ACHN (cell line): ENCODE measurements around the gene MYEF2.

Experiments used
- DNase-seq: peaks from one replicate; pipeline ENCODE4 v3.0.0-alpha.2; 2015
- in situ Hi-C: cut with HindIII; loops from 2 replicates; pipeline ENCODE4 v1.10.0; 2017; ENCODE audit warnings: low sequenced_read_pairs, low pct_ligation_motif_present, low pct_unique_long_range_greater_than_20kb

The MYEF2 gene, protein sequence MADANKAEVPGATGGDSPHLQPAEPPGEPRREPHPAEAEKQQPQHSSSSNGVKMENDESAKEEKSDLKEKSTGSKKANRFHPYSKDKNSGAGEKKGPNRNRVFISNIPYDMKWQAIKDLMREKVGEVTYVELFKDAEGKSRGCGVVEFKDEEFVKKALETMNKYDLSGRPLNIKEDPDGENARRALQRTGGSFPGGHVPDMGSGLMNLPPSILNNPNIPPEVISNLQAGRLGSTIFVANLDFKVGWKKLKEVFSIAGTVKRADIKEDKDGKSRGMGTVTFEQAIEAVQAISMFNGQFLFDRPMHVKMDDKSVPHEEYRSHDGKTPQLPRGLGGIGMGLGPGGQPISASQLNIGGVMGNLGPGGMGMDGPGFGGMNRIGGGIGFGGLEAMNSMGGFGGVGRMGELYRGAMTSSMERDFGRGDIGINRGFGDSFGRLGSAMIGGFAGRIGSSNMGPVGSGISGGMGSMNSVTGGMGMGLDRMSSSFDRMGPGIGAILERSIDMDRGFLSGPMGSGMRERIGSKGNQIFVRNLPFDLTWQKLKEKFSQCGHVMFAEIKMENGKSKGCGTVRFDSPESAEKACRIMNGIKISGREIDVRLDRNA

DNA sequence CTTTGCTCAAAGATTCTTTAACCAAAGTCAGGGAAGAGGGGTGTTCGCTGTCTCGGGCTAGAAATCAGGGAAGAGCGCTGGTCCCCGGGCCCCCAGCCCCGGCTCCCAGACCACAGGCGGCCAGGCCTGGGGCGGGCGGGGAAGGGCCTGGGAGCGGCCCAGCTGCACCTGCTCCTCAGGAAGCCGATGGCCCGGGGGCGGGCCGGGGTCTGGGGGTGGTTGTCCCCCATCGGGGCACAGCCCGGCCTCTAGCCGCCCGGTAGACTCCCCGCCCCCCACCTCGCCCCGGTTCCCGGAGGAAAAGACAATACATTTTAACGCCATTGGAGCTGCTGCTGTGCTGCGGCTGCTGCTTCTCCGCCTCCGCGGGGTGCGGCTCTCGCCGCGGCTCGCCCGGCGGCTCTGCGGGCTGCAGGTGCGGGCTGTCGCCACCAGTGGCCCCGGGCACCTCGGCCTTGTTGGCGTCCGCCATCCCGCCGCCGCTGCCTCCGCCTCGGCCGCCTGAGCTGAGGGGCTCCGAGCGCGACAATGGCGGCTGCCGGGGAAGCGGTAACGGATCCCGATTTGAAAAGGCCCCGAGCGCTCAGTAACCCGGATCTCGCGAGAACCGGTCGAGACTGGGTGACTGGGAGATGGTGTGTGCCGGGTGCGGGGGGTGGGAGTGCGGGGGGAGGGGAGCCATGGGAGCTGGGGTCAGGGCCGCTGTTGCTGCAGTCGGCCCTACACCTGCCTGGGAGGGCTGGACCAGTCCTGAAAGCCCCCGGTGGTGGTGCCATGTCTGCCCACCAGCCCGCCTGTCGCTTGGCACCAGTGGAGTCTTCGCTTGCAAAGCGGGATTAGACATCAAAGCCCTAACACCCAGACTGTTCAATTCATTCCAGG lies at the start of gene MYEF2:
Gene MYEF2 (minus strand): TSS at position 530 of the 882 bp plus-strand sequence. CDS start 58 bp downstream, at position 472.
- in situ Hi-C loops: no loop called here
- peak; percentile 84 for DNase-seq

DNA sequence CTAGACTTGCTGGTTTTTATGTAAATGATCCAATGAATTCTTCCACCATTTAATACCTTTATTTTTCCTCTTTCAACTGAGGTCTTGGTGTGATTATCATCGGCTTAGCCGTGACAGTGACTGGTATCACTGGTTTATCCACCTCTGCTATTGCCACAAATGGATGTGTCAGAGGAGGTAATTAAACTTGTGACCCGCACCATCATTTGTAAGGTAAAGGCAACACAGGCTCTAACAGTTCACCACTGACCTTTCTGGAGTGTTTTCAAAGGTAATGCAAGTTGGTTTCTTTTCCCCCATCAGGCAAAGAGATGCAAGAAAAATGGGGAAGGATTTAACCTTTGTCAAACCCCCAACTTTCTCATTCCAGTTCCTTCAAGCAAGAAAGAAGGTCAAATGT lies 47.7 kb upstream of the MYEF2 start:
- DNase-seq: no peak
- in situ Hi-C loops: loop anchor here (25.0 kb wide), 1 partner anchor 113 kb away; the partner anchor contains the start of gene SLC24A5

DNA sequence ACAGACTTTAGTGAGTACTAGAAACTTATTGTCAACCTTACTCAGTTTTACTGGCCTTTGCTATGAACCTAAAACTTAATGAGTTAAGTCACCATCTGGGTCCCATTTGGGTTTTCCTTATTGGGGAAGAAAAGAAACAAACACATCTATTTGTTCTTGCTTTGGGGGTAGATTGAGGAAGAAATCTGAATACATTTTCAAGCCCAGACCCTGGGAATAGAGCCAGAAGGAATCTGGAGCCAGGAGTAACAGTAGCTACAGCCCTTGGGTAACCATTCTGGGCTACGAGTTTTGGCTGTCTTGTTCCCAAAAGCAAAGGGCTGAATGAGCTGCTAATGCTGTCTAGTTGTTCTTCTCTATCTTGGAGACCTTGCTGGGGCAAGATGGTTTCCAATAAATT lies 44.5 kb upstream of the MYEF2 start:
- DNase-seq: no peak
- in situ Hi-C loops: no loop called here

DNA sequence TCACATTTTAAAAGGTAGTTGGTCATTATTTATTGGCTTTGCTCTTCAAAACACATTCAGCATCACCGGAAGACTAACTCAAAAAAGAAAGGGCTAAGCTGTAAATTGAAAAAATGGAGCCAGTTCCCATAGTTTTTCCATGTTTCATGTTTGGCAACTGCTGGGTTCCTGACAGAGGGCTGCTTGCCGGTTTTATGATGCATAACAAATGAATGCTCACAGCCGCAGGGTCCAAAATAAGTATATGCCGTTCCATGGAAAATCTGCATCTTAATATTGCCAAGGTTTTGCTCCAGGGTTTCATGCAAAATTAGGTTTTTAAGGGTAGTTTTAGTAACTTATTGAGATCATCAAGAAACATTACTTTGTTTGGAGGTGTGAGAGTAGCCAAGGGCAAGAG lies 43.8 kb upstream of the MYEF2 start:
- in situ Hi-C loops: no loop called here
- DNase-seq: no peak

DNA sequence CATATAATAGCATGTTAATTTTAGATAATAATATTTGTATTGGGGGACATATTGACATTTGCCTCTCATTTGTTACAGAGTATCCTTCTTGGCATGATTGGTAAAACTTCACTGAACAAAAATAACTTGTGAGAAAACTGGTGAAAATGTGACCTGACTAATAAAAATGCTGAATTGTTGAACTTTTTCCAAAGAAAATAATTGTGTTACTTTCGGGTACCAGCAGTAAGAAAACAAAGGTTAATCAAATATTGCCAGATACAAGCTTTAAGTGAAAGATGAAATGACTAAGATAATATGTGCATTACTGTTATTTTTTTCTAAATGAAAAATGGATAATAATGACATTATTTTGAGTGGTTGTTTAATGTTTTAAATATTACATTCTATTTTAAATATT lies 43.2 kb upstream of the MYEF2 start:
- no peak for DNase-seq
- in situ Hi-C loops: no loop called here

DNA sequence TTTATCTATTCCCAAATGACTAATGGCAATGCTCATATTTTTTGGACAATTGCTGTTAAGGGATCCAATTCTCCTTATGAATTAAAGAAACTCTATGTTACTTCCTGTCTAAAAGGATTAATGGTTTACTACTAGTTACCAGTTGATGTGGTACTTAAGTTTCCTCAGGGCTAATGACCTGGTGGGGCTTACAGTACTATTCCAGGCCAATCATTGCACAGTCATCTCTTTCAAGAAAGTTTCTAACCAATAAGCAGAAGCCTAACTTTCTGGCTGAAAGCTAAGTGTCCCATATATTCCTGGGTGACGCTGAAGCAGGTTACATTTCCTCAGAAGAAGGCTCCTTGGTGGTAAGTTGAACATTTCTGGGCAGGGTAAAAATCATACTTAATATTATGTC lies 27.9 kb upstream of the MYEF2 start, which contains the start of gene SLC12A1:
Gene SLC12A1 (plus strand): TSS at position 322 of the 400 bp plus-strand sequence. CDS start 1,418 bp downstream, outside the sequence.
- in situ Hi-C loops: no loop called here
- no peak for DNase-seq

DNA sequence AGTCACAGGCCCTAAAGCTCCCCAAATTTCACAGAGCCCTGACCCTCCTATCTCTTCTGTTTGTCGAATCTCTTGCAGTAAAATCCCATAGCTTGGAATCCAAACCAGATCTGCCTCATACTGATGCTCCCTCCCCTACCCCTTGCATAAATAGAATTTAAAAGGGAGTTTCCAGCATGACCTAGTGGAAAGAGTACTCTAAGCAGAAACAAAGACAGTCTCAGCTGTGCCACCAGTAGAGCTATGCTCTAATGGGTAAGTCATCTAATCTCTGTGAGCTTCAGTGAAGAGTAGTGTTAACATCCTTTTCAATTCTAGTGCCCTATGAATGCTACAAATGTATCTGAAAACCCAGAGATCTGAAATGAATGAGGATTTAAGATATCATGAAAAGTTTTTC lies 24.0 kb upstream of the MYEF2 start:
- in situ Hi-C loops: no loop called here

DNA sequence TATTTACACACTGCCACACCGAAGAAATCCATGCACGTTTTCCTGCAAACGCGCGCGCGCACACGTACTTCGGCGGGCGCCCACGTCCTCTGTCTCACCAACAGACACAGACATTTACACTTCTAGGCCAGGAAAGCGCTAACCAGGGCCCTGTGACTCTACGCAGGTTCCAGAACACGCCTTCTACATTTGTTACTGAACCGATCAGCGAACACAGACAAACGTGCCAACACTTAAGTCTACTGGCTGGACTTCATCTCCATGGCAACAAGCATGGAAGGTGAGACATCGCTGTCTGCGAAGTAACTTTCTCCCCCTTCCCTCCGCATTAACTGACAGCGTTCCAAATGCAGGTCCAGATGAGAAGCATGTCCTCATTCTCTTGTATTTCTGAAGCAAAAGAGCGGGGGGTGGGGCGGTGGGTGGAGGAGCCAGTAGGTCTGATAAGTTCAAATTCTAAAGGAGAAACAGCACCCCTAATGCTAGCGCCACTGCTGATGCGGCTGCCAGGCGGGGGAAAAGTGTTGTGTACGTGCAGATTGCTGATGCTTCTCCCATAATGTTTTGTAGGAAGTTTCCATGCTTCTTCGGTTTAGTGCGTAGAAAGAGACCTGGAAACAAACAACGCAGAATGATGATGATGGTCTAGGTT lies 13.6 kb upstream of the MYEF2 start, which contains the start of gene CTXN2:
Gene CTXN2 (plus strand): TSS at position 92 of the 652 bp plus-strand sequence. CDS start 9,636 bp downstream, outside the sequence.
- no peak for DNase-seq
- in situ Hi-C loops: no loop called here

More for the DNA sequence above, 24.0 kb upstream of the MYEF2 start:
- no peak for DNase-seq

DNA sequence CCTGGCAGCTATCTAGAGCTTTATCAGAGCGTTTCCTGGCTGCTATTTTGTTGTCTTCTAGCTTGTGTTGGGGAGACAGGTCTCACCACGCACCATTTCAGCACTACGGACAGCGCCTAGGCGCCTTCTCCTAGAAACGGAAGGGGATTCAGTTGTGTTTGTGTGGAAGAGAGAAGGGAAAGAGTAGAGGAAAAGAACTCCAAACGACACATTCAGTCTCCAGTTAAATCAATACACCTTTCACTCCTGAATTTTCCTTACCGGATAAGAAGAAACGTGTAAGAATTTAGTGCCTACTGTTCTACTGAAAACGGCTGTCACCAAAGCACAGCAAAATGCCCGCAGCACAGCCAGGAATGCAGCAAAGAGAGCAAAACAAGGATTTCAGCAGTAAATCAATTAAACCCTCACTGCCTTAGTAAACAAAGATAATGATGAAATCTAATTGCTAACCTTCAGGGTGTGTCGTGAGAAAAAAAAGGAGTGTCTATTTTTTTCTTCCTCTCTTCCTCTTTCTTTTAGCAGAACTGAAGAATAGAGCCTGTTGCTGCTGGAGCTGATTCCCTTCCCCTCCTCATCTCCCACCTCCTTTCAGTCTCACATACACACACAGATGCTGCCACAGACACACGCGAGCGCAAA lies 13.0 kb upstream of the MYEF2 start:
- in situ Hi-C loops: no loop called here
- peak; percentile 66 for DNase-seq

DNA sequence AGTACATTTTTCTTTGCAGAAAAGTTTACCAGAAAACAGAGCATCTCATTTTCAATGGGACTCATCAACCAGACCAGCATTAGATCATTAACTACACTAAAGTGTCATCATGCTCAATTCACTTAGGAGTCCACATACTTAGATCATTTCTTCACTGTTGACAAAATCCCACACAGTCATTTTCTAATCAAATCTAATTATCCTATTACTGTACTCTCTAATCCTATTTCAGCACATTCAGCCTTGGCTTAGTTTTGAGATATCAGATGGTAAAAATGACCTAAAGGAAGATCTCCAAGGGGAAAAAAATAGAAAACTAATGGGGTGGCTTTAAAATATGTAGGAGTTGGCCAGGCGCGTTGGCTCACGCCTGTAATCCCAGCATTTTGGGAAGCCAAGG lies 8.2 kb upstream of the MYEF2 start:
- in situ Hi-C loops: no loop called here
- no peak for DNase-seq

DNA sequence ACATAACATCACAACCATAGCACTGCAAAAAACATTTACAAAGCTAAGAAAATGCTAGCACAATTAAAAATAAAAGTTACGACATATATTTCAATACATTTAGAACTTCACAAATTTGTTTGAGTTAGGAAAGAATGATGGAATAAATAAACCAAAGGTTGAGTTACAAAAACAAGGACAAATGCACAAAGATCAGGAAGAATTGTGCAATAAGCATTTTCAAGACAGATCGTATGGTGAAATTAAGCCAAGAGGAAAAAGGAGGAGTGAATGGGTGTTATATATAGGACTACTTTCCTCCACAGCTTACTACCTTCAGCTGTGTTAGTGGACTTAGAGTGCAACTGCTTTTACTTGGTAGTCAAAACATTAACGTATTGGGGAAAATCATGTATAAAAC lies 7.4 kb upstream of the MYEF2 start:
- no peak for DNase-seq
- in situ Hi-C loops: no loop called here

DNA sequence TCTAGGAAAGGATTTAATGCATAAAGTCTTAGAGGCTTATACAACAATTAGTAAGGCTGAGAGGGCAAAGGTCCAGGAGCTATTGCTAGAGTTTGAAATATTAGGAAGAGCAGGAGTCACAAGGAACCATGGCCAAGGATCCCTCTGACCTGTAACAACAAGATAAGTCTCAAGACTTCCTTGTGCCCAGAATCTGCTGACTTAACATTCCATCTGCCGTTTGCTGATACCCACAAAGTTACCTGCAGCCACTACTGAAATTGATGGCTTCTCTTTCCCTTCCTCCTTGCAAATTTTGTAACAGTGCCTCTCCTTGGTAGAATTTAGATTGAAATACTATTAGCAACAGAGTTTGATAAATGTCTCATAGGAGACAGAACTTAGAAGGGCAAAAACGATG lies 4.7 kb upstream of the MYEF2 start:
- DNase-seq: no peak
- in situ Hi-C loops: no loop called here

DNA sequence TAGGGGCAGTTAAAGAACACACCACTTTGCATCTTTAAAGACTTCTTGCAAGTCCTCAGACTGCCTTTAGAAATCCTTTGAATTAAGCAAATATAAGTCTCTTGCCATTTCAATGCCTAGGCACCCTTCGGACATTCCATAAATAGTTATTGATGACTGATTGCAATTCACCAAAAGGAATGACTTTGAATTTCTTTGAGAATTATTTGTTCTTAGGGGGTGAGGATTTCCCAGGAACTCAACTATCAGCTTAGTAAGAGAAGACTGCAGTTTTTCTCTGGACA lies 495 bp upstream of the MYEF2 start:
- in situ Hi-C loops: no loop called here

DNA sequence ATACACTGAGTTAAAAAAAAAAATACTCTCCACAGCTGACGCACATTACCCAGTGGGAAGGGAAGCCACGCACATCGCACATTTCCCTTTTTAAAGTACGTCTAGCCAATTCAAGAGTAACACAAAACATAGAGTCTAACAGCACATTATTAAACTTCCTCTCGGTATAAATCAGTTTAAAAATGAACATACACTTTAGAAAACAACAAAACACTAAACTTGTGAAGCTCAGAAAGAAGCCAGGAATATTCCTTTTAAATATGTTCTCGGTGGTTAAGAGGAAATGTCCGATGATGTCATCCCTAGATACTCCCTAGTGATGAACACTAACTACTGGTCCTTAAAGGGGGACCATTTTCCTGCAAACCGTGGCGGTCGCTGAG lies 721 bp downstream of the MYEF2 start:
- in situ Hi-C loops: no loop called here
- peak; percentile 65 for DNase-seq

More for the DNA sequence above, 495 bp upstream of the MYEF2 start:
- no peak for DNase-seq

DNA sequence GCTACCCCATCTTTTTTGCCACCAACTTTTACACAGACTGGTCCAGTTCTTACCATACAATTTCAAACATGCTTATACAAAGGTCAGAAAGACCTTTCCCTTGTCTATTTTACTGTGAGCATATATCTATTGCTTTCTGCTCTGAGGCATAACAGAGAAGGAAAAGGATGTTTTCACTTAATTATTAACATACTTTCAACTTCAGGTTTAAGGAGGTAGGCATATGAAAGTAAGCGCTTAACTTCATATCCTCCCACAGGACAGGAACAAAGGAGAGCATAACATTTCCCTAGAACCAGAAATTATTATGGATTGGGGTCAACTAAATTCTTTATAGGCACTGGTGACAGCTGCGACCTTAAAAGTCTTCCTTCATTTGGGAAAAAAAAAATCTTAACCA lies 1.1 kb downstream of the MYEF2 start:
- in situ Hi-C loops: no loop called here

DNA sequence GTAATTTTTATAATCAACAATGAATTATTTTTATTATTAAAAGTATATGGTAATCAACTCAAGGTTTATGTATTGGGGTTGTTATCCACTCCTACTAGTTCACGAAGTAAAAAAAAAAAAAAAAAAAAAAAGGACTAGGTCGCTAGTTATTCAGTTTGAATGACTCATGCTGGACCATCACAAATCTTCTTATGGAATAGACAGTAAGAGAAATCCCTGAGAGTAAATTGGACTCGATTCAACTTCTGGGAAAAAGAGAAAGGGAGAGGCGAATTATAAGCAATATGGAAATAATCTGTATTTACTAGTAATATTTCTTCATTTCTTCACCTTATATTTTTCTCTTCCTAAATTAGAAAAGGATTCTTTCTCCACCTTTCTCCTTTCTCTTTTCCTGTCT lies 2.0 kb downstream of the MYEF2 start:
- DNase-seq: peak; percentile 48
- in situ Hi-C loops: no loop called here

More for the DNA sequence above, 1.1 kb downstream of the MYEF2 start:
- peak; percentile 38 for DNase-seq

DNA sequence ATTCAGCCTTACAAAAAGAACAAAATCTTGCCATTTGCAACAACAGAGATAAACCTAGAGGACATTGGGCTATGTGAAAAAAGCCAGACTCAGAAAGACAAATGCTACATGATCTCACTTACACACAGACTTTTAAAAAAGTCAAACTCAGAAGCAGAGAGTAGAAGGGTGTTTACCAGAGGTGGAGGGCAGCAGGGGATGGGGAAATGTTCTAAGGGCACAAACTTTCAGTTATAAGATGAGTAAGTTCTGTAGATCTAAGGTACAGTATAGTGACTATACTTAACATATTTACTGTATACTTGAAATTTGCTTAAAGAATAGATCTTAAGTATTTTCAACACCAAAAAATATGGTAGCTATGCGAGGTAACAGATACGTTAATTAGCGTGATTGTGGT lies 3.0 kb downstream of the MYEF2 start:
- in situ Hi-C loops: no loop called here
- DNase-seq: no peak

DNA sequence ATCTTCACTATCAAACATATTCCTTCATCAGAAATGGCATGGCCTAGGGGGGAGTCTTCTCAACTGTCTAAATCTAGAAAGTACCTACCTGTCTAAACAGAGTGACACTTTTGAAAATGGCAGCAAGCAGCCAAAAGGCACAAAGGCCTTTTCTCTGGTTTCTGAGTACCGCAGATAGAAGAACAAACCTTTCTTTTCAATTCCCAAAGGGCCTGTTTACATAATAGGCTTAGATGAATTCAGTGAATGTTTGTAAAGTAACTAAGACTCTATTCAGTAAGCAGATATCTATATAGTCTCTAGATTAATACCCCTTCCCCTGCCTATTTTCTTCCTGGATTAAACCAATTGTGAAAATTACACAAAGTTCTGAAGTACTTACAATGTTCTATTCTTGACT lies 7.1 kb downstream of the MYEF2 start:
- in situ Hi-C loops: no loop called here
- DNase-seq: no peak
